Measurements from ENCODE around the gene NTN1.

The NTN1 gene

DNA sequence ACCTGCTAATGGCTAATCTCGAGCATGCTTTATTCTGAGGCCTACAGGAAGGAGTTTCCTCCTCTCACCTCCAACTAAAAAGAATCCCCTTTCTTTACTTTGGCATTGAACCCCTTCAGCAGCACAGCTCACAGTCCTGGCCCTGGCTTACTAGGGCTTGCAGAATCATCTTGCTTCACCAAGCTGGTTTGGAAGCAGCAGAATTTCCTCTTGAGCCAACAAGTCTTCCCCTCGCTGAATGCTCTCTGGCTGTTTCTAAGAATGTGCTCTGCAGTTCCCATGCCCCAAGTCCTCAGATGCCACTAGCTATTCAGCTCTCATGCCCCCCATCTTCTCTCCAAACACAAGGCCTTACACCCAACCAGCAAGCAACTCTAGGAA is 271.2 kb downstream of the NTN1 start:
- H2AFZ ChIP-seq (ENCODE audit: low read depth) = no peak overlapping the region
- no peaks in the 10 kb centered on the region for H4K20me1 ChIP-seq (ENCODE audit: insufficient read depth)
- H3K9ac ChIP-seq = no peak overlapping the region
- H3K4me3 ChIP-seq (IDR thresholded peaks at IDR 0.05; ENCODE audit: insufficient read depth, low read depth, low read length) = no peak overlapping the region
- no peaks in the 10 kb centered on the region for H3K4me1 ChIP-seq (ENCODE audit: low read depth, poor library complexity, severe bottlenecking)
- H3K4me2 ChIP-seq = no peak overlapping the region
- no peaks in the 10 kb centered on the region for H3K27me3 ChIP-seq (ENCODE audit: insufficient read depth, low read depth)
- no peaks in the 10 kb centered on the region for H3K79me2 ChIP-seq (ENCODE audit: insufficient read depth, low read depth)
- H3K36me3 ChIP-seq (ENCODE audit: insufficient read depth) = no peaks in the 10 kb centered on the region
- TF ChIP-seq, protein P1, sequence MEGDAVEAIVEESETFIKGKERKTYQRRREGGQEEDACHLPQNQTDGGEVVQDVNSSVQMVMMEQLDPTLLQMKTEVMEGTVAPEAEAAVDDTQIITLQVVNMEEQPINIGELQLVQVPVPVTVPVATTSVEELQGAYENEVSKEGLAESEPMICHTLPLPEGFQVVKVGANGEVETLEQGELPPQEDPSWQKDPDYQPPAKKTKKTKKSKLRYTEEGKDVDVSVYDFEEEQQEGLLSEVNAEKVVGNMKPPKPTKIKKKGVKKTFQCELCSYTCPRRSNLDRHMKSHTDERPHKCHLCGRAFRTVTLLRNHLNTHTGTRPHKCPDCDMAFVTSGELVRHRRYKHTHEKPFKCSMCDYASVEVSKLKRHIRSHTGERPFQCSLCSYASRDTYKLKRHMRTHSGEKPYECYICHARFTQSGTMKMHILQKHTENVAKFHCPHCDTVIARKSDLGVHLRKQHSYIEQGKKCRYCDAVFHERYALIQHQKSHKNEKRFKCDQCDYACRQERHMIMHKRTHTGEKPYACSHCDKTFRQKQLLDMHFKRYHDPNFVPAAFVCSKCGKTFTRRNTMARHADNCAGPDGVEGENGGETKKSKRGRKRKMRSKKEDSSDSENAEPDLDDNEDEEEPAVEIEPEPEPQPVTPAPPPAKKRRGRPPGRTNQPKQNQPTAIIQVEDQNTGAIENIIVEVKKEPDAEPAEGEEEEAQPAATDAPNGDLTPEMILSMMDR (conservative IDR thresholded peaks at IDR 0.05; ENCODE audit: low read depth, low read length) = no peak
- no peak overlapping the region for H3K27ac ChIP-seq

Measured in KMS-11 (cell line).